Measurements from ENCODE around the gene TMEM187.
A peak's percentile ranks its signal among the peaks of the same experiment; 100 is the strongest.

DNA sequence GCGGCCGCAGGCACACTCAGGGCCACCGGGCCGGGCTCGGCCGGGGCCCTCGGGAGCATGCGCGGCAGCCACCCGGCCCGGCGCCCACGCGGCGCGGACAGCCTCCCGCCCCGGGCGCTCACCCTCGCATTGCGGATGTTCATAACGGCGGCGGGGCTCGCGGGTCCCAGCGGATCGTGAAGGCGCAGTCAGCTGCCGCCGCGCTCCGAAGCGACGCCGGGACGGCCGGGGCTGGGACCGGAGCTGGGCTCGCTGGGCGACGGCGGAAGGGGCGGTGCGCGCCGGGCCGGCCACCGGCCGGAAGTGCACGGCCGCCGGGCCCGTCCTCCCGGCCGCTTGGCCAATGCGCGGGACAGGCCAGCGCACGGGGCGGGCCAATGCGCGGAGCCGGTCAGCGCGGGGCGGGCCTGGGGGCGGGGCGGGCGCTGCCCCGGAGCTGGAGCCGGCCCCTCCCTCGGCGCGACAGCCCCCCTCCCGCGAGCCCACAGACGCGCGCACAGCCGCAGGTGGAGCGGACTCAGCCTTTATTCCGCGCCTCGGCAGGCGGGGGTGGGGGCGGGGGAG lies 37.7 kb upstream of the TMEM187 start, which contains the start of gene NAA10:
- TF ChIP-seq JUNB (IDR thresholded peaks at IDR 0.05) (no peak), RNF2 (IDR thresholded peaks at IDR 0.05; ENCODE audit: borderline replicate concordance, low read depth) (no peak), POLR2A (IDR thresholded peaks at IDR 0.05; ENCODE audit: low read length) (peak; percentile 63), MYC (IDR thresholded peaks at IDR 0.05; ENCODE audit: borderline replicate concordance, low read length) (0 out of 2 replicates have a peak, but pooled peaks have one; percentile 12), HOXB13 (CRISPR knock-in tag; IDR thresholded peaks at IDR 0.05; ENCODE audit: low read depth) (no peak), BHLHE40 (IDR thresholded peaks at IDR 0.05; ENCODE audit: low read depth, low read length) (no peak)
- TF ChIP-seq, protein P1, sequence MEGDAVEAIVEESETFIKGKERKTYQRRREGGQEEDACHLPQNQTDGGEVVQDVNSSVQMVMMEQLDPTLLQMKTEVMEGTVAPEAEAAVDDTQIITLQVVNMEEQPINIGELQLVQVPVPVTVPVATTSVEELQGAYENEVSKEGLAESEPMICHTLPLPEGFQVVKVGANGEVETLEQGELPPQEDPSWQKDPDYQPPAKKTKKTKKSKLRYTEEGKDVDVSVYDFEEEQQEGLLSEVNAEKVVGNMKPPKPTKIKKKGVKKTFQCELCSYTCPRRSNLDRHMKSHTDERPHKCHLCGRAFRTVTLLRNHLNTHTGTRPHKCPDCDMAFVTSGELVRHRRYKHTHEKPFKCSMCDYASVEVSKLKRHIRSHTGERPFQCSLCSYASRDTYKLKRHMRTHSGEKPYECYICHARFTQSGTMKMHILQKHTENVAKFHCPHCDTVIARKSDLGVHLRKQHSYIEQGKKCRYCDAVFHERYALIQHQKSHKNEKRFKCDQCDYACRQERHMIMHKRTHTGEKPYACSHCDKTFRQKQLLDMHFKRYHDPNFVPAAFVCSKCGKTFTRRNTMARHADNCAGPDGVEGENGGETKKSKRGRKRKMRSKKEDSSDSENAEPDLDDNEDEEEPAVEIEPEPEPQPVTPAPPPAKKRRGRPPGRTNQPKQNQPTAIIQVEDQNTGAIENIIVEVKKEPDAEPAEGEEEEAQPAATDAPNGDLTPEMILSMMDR (IDR thresholded peaks at IDR 0.05): no peak

Data from A549 (cell line).